BJ (cell line): ENCODE results near the gene TMEM273. TPM values are rescaled to one million over a fixed set of nuclear protein-coding genes. Genes with fewer than 3 reads are reported as not detected.
"Not testable (repeated sequence)": the region's sequence is repeated elsewhere in the genome, so short reads cannot be mapped to it uniquely, and the experiment has no call there.

Experiments used
- CTCF ChIA-PET: fragments of 350-600 bp; formaldehyde crosslinking; extraction: SDS; loops from one replicate; lab custom pipeline; 2021; ENCODE audit warnings: antibody characterized with exemption, inconsistent platforms; lab: Yijun Ruan, JAX
- POLR2A ChIA-PET: fragments of 300-600 bp; sonication (Branson Sonifier 250); formaldehyde crosslinking; extraction: SDS; loops from one replicate; lab custom pipeline; 2021; ENCODE audit warnings: antibody characterized with exemption; lab: Charles Lee
- DNase-seq: peaks from one replicate; pipeline ENCODE4 v3.0.0-alpha.2; 2011; ENCODE audit warnings: low read depth
- H3K27me3 ChIP-seq: 2 replicates; pipeline ENCODE4 v1.6.0; 2011; ENCODE audit warnings: low read length; ENCODE audit not compliant: control insufficient read depth, insufficient read depth
- H3K36me3 ChIP-seq: 2 replicates; pipeline ENCODE4 v1.5.1; 2011; ENCODE audit warnings: low read length; ENCODE audit not compliant: control insufficient read depth, insufficient read depth
- H3K4me3 ChIP-seq: 2 replicates; pipeline ENCODE4 v1.5.1; 2011; ENCODE audit warnings: low read depth, mild to moderate bottlenecking, control low read depth, low read length
- CTCF ChIP-seq: IDR thresholded peaks from 2 replicates; pipeline ENCODE4 v1.5.1; 2011; ENCODE audit warnings: low read depth, mild to moderate bottlenecking, control low read depth, inconsistent platforms, low read length, moderate library complexity; ENCODE audit not compliant: insufficient read depth
- polyA plus RNA-seq: library from polyadenylated mRNA; depleted of rRNA; stranded (reverse); fragments of >200 nt; gene quantifications from 2 replicates; pipeline ENCODE4 v1.2.3, GENCODE V29; 2011

TMEM273 gene
- polyA plus RNA-seq, 1 experiment = not detected

GRCh38 chr10:49200854-49201253, 12.7 kb upstream of the TMEM273 start:
- CTCF ChIA-PET = no interaction called here
- TF ChIP-seq CTCF = no peak
- Histone ChIP-seq H3K36me3 (no peaks in the 10 kb centered on the region), H3K27me3 (peaks cover 3% of the 10 kb centered on the region; the same call in 1 of the 2 replicates), H3K4me3 (no peak overlapping the region)
- POLR2A ChIA-PET = no interaction called here
- DNase-seq = no peak

- H3K27me3 ChIP-seq = peaks cover 3% of the 10 kb centered on the region
- no peak overlapping the region for H3K4me3 ChIP-seq
- H3K36me3 ChIP-seq = no peaks in the 10 kb centered on the region
- TF ChIP-seq CTCF = no peak
- no peak for DNase-seq
- ChIA-PET CTCF (no interaction called here), POLR2A (no interaction called here)
Observed at GRCh38 chr10:49197171-49197570, 9.0 kb upstream of the TMEM273 start.

GRCh38 chr10:49195864-49196263, 7.7 kb upstream of the TMEM273 start:
- POLR2A ChIA-PET, H3K36me3 ChIP-seq, H3K27me3 ChIP-seq, CTCF ChIA-PET, H3K4me3 ChIP-seq, DNase-seq: not testable (repeated sequence)

GRCh38 chr10:49194212-49194920, 6.2 kb upstream of the TMEM273 start:
- DNase-seq = no peak
- TF ChIP-seq CTCF = no peak
- H3K4me3 ChIP-seq = no peak overlapping the region
- H3K27me3 ChIP-seq = peaks cover 3% of the 10 kb centered on the region
- H3K36me3 ChIP-seq = no peaks in the 10 kb centered on the region
- ChIA-PET POLR2A (no interaction called here), CTCF (no interaction called here)

GRCh38 chr10:49191349-49191748, 3.2 kb upstream of the TMEM273 start:
- H3K4me3 ChIP-seq = no peak overlapping the region
- POLR2A ChIA-PET = no interaction called here
- peaks cover 1% of the 10 kb centered on the region for H3K27me3 ChIP-seq
- DNase-seq = no peak
- no peak for TF ChIP-seq CTCF
- H3K36me3 ChIP-seq = no peaks in the 10 kb centered on the region
- CTCF ChIA-PET = no interaction called here

GRCh38 chr10:49189422-49189821, 1.2 kb upstream of the TMEM273 start:
- Histone ChIP-seq H3K27me3 (peaks cover 1% of the 10 kb centered on the region), H3K4me3 (no peak overlapping the region), H3K36me3 (no peaks in the 10 kb centered on the region)
- DNase-seq = no peak
- ChIA-PET POLR2A (no interaction called here), CTCF (no interaction called here)
- TF ChIP-seq CTCF = no peak
